Activated gamma-delta T cell treated with Interleukin-2 at 50 U/mL for 16 hours (primary cell): Measurements from ENCODE around the gene DOK7.

Experiments
- DNase-seq: peaks from one replicate; pipeline ENCODE4 v3.0.0-alpha.2; 2020

Gene DOK7

DNA sequence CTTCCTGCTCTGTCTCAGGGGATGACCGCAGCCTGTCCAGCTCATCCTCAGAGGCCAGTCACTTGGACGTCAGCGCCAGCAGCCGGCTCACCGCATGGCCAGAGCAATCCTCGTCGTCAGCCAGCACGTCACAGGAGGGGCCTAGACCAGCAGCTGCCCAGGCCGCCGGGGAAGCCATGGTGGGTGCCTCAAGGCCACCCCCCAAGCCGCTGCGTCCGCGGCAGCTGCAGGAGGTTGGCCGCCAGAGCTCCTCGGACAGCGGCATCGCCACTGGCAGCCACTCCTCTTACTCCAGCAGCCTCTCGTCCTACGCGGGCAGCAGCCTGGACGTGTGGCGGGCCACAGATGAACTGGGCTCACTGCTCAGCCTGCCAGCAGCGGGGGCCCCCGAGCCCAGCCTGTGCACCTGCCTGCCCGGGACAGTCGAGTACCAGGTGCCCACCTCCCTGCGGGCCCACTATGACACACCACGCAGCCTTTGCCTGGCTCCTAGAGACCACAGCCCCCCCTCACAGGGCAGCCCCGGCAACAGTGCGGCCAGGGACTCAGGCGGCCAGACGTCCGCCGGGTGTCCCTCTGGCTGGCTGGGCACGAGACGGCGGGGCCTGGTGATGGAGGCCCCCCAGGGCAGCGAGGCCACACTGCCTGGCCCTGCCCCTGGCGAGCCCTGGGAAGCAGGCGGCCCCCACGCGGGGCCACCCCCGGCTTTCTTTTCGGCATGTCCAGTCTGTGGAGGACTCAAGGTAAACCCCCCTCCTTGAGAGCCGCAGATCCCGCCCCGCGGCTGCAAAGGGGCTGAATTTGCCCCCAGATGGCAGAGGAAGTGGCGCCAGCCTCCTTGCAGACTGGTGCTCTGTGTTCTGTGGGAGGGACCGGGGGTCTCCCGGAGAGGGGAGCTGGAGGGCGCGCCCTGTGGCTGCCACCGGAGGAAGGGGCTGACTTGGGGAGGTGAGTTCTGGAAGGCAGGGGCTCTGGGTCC lies 29.9 kb downstream of the DOK7 start:
- no peak for DNase-seq

DNA sequence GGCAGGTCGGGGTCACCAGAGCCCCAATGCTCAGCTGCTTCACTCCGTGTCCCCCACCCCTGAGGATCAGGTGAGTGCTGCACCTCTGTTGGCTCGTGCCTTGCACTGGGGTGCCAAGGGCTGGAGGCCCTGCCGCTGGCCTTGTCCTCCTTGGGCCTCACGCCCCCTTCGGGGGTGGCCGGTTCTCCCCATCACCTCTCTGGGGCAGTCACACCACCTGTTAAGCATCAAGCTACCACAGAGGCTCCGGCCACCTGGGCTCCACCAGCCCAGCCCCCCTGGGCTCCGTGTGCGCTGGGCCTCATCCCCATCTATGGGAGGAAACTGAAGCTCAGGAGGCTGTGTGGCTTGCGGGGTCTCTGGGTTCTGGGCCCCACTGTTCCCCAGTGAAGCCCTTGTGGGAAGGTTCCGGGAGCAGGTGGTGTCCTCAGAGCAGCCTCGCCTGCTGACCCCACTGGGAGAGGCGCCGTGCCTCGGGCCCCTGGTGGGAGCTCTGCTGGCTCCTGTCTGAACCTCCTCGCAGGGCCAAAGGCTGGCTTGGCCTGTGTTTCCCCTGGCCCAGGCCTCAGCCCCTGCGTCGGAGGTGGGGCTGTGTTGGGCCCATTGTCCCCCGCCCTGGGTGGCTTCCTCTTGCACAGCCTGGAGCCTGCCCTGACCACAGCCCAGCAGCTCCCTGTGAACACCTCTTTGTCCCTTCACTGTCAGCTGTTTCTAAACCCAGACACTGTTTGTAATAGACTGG lies 30.8 kb downstream of the DOK7 start:
- DNase-seq = no peak

DNA sequence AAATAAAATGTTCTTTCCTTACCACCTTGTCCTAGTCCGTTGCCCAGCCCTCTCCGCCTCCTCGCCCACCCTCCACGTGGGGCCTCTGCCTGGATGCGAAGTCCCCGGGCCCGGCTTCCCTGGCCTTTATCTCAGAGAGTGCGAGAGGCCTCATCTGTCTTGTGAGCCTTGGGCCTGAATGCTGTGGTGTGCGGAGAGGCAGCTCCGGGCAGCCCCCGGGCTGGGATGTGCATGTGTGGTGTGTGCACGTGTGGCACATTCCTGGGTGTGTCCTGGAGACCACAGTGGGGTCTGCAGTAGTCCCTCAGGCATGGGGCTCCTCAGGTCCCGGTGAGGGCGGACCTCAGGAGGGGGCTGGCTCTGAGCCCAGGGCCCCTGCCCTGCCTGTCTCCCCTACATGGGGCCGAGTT lies 31.4 kb downstream of the DOK7 start:
- no peak for DNase-seq

DNA sequence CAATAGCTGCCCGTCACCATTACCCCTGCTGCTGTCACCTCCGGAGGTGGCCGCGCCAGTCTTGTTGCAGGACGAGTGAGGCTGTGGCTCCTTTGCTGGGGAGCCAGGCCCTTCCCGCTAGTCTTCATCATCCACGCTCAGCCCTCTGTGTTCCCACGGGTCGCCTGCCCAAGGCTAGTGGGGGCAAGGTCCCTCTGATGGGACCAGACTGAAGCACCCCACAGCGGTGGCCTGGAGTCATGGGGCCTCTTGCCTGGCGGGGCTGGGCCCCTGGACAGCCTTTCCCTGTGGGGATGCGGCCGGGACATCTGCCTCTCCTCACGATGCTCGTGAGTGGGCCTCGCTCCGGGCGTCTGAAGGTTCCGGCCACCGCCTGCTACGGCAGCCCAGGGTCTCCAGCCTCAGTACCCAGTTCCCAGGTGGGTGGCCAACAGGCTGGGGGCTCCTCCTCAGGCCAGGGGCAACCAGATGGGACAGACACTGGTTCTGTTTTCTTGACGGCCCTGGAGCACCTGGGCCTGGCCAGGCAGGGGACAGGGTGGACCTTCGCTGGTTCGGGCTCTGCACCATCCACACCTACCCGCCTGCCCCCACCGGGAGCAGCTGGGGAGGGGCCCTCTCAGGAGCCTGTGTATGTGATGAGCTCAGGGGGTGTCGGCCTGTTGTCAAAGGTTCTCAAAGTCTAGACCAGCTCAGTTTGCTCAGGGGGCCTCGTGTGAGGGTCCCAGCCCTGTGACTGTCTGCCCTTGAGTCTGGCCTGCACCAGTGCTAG lies 32.3 kb downstream of the DOK7 start:
- no peak for DNase-seq

DNA sequence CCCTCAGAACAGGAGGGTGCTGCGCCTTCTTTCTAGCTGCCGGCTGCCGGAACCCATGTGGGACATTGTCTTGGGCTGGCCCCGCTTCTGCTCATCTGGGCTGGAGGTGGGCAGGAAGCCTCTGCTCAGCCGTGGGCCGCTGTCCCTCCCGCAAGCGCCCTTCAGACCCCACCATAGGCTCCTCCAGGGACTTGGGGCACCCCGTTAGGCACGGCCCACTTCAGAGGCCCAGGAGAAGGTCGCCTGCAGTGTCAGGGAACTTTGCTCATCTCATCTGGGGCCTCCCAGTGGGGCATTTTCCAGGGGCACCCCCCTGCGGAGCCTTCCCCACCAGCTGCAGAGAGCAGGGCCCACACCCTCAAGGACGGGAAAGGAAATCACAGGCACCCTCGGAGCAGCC lies 32.9 kb downstream of the DOK7 start:
- DNase-seq = no peak

DNA sequence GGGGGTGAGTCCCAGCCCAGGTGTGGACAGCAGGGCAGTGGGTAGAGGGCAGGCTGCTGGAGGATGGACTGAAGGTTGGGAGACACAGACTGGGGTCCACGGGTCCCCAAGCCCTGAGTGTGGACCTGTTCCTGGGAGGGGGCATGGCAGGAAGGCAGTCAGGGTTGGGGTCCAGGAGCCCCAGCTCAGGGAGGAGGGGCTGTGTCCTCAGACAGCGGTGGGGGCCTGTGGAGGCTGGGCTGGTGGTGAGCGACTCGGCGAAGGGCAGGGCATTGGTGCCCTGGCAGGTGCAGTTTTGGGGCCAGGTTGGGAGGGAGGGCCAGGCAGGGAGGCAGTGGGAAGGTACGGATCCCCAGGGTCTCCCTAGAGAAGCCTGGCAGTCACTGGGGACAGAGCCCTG lies 34.0 kb downstream of the DOK7 start:
- DNase-seq = no peak

DNA sequence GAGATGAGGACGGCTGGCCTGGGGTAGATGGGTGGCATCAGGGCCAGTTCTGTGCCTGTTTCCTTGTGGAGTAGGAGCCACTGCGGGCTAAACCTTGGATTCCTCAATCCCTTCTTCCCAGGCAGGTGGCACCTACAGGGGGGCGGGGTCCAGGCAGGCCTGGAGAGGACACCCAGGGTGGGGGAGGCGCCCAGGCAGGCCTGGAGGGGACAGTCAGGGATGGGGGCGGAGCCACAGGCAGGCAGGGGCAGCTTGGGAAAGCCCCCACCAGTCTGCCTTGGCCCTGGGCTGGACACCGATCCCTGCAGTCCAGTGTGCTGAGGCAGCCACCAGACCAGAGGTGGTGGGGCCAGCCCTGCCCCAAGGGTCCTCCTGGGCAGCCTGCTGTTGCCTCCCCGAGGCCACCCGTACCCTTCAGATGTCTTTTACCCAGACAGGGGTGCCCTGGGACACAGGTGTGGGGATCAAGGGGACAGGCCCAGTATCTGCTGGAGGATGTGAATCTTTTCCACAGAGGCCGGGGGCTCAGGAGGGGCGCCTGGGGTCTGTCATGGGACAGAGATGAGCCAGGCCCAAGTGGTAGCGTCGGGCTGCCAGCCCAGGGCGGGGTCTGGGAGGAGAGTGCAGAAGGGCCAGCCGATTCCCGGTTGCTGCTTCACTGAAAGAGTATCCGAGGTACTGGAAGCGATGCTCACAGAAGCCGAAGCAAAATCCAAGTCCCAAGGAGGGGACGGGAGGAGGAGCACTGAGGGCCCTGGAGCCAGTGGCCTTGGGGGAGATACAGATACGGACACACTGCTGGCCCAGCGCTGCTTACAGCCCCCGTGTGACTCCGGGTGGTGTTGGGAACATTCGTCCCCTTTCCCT lies 34.6 kb downstream of the DOK7 start:
- no peak for DNase-seq

DNA sequence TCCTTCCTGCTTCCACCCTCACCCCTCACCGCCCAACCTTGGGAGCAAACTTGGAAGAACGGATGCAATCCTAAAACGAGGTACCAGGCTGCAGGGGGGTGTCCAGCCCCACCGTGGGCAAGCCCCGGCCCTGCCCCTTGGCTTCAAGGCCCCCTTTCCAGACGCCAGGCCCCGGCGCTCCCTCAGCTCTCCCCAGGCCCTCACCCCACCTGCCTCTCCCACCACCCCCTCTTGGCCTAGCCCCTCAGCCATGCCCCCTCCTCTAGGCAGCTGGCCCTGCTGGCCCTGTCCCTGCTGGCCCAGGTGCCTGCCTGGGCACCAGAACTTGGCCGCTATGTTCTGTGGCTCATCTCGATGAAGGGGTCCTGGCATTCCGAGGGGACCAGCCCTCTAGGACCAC lies 35.3 kb downstream of the DOK7 start:
- DNase-seq = no peak

DNA sequence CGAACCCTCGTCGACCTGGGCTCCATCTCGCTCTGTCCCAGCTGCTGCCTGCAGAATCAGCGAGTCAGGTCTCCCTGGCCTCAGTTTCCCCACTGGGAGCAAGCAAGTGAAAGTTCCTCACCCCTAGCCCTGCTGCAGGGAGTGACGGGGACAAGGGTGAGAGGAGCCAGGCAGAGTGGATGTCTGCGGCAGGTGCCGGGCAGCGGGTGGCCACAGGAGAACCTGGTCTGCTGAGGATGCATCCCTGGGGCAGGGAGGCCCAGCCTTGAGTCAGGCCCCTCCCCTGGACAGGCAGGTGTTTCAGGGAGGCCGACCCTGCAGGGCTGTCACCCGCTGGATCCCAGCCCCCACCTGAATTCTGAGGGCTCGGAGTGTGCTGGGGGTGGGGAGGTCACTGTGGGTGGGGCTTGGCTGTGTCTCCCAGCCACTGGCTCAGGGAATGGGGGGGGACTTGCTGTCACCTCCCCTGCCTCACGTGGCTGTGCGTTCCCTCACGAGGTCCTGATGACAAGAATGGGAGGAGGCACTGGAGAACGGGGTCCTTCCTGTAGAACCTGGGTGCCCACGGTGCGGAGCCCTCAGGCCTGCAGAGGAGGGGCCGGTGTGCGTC lies 35.9 kb downstream of the DOK7 start:
- no peak for DNase-seq

DNA sequence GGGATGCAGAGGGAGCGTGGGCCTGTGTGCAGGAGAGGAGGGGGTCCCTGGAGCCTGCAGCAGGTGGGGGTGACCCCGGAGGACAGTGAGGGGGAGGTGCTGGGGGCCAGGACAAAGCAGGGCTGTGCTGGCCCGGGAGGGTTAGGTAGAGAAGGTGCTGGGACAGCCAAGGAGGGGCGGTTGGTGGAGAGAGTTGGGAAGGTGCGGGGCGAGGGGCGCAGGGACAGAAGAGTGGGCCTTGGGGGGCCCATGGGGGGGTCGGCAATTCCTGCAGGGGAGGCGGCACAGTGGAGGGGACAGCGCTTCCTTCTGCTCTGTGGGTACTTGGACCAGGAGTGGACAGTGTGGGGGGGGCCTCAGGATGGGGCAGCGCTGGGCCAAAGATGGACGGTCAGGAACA lies 36.6 kb downstream of the DOK7 start:
- DNase-seq = no peak

DNA sequence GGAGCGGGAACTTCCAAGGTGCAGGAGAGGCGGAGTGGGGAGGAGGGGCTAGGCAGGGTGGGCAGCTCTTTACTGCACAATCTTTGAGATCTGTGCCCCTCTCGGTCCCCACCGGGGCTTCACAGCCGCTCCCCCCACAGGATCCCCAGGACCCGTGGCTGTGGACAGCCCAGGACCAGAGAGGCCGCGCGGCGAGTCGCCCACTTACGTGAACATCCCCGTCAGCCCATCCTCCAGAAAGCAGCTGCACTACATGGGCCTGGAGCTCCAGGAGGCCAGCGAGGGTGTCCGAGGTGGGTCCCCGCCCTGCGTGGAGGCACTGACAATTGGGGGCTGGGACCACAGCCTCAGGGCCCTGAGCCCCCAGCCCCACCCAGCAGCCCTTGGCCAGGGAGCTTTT lies 37.0 kb downstream of the DOK7 start:
- DNase-seq = no peak

DNA sequence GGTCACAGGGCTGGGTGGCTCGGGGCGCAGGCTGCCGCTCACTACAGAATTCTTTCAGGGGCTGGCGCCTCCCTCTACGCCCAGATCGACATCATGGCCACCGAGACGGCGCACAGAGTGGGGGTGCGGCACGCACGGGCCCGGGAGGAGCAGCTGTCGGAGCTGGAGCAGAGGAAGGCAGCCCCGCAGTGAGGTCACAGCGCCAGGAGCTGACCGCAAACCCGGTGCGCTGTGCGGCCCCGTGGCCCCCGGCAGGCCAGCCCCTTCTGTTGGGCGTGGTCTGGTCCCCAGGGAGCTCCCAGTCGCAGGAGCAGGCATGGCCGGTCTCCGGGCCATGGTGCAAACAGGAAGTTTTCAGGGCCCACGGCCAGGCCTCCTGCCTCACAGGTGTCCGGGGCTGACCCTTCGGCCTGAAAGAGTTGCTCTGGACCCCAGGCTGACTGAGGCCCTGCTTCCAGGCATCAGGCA lies 37.6 kb downstream of the DOK7 start:
- DNase-seq = no peak

DNA sequence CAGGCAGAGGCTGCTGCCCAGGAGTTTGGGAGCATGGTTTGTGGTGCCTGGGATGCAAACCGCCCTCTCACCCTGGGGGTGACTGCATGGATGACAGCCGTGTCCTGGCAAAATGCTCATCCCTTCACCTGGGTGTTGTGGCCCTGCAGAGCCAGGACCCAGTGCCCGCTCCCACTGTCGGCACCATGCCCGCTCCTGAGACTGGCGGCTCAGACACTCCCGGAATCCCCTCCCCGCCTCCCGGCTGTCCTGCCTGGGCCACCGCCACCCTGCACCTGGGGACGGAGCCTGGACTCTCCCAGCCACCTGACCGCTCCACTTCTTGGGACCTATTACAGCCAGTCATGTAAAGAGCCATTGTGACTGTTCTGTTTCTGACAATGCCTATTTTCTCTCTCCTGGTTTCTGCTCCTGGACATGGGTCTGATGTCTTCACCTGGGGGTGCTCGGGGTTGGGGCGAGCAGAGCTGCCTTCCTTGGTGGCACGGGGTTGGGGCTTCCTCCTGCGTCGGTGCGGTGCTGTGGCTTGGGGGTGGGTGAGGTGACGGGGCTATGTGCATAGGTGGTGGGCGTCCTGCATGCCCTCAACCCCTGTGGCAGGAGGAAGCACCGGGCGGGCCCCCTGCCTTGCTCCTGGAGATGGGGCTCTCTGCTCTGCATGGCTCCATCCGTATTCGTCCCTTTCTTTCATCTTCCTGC lies 38.2 kb downstream of the DOK7 start:
- DNase-seq = no peak

DNA sequence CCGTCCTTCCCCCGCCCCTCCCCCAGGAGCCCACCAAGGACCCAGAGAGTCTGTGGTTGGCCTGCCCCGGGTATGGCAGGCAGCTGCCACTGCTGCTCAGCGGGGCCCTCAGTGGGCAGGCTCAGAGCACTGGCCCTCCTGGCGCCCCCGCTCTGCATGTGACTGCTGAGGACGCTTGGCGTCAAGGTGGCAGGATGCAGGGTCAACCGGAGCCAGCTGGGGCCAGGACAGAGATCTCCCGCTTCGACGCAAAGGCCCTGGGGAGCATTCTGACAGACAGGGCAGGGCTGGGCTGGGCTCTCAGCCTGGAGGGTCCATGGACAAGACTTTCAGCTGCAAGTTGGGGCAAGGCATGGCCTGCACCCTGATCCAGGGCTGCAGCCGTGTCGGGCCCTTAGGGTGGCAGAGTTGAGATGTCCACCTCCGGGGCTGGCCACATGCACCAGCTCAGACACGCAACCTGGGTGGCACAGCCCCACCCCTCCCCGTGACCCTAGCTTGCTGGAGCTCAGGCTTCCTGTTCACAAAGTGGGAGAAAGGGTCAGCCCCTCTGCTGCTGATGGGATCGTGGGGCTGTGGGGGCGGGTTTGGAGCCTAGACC lies 38.8 kb downstream of the DOK7 start:
- DNase-seq = no peak

DNA sequence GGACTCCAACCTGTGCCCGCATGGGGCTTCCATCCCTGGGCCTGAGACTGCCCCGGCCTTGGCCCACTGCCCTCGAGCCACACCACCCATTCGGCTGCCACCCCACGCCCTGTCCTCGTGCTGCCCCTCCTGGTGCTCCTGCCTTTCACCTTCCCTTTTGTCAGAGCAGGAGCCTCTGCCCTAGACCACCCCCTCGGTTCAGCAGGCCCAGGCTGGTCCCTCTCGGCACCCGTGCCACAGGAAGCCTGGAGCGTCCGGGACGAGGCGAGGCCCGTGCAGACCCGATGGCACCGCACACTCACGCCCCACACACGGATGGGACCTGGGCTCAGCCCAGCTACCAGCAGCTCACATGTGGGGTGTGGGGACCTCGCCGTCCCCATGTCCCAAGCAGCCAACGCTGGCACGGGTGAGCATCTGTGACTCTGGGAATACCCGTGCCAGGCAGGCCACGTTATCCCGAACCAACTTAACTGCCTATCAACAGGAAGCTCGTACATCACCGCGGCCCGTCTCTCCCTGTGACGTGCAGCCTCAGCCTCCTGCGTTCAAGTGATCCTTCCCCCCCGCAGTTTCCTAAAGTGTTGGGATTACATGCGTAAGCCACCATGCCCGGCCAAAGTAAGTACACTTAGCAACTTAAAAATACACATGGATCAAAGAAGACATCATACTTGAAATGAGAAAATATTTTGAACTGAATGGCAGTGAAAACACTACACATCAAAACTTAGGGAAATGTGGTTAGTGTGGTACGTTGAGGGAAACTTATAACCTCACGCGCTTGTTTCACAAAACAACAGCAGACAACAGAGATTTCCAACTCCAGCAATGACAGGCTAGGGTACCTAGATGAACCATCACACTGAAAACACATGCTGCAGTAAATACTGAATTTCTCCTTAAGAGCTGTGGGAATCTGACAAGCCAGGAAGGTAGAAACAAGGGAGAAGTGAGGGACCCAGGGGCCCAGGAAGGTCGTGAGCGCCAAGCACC lies 40.1 kb downstream of the DOK7 start:
- DNase-seq = no peak

DNA sequence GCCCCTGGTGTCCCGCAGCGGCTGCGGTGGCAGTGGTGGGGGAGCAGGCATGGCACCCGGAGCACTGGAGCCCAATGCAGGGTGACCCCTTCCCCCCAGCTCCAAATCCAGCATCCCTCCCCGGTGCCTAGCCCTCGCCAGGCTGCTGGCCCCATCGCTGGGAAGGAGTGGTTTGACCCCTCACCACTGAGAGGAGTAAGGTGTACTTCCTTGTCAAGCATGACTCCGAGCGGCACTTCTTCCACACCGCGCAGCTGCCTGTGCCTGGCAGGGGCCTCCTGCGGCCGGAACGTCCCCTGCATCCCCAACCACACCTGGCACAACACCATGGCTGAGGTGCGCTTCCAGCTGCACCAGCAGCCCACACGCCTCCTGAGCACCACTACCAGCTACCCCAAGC lies 42.1 kb downstream of the DOK7 start:
- DNase-seq = no peak

DNA sequence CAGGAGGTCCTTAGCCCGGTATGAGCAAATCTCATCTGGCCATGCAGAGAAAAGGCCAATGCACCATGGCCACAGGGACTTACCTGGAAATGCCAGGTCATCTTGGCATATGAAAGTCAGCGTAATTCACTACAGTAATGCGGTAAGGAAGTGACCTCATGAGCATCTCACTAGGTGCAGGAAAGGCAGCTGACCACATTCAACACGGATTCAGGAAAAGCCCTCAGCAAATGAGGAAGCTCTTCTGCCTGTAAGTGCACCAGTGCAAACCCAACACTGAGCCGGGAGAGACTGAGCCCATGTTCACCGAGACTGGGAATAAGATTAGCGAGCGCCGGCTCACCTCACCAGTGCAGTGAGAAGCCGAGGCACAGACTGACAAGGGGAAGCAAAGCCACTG lies 45.4 kb downstream of the DOK7 start:
- DNase-seq = no peak

DNA sequence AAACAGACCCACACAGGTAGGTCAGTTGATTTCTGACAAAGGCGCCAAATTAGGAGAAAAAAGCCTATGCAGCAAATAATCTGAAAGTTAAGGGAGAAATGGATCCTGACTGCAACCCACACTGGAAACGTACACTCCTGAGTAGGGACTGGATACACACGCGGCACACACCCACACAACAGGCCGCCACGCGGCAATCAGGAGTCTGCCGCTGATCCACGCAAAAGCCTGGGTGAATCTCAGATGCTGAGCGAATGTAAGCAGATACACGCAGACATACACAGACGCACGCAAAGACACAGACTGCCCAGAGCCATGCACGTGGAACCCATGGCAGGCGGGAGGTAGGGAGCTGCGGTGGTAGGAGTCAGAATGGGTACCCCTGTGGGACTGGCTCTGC lies 47.4 kb downstream of the DOK7 start:
- DNase-seq = no peak

DNA sequence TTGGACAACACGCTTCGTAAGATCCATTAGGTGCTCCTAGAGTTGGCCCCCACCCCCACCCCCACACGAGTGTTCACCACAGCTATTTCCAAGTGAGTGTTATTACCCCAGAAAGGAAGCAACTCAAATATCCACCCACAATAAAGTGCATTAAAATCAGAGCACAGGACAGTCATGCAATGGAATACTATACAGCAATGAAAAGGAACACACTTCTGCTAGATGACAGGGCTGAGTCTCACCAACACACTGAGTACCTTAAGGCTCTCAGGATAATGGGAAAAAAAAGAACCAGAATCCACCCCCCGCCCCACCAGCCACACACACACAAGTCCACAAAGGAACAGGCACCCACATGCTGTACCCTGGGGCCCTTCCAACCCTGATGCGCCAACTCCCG lies 48.1 kb downstream of the DOK7 start:
- no peak for DNase-seq
